Glomerular endothelial cell (primary cell): ENCODE data around the gene UGT1A6. TPM values are rescaled to one million over a fixed set of nuclear protein-coding genes. Genes with fewer than 3 reads are reported as not detected.

Source experiments
- DNase-seq: peaks from one replicate; pipeline ENCODE4 v3.0.0-alpha.2; 2011; ENCODE audit warnings: low read depth, low spot score; ENCODE audit errors: extremely low read depth
- total RNA-seq: library from RNA; depleted of rRNA; stranded (reverse); fragments of >200 nt; gene quantifications from 2 replicates; pipeline ENCODE4 v1.2.3, GENCODE V29; 2015

The UGT1A6 gene
- total RNA-seq, 1 donor from 2014 or later: not detected

DNA sequence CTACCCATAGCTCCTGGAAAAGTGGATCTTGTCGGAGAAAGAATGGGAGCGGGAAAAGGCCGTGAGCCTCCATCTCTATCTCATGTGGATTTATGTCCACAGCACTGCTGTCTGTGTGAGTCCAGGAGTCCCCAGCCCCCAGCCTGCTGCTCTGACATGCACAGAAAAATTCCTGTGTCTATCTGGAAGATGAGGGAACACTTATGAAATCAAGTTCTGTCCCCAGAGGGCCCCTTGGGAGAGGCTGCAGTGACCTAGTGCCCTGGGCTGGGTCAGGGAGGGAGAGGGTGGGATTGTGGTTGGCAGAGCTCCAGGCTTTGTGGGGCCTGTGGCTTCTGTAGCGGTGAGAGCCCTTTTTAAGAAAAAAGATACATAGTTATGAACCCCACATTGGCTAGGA, 124.1 kb downstream of the UGT1A6 start:
- DNase-seq: no peak

DNA sequence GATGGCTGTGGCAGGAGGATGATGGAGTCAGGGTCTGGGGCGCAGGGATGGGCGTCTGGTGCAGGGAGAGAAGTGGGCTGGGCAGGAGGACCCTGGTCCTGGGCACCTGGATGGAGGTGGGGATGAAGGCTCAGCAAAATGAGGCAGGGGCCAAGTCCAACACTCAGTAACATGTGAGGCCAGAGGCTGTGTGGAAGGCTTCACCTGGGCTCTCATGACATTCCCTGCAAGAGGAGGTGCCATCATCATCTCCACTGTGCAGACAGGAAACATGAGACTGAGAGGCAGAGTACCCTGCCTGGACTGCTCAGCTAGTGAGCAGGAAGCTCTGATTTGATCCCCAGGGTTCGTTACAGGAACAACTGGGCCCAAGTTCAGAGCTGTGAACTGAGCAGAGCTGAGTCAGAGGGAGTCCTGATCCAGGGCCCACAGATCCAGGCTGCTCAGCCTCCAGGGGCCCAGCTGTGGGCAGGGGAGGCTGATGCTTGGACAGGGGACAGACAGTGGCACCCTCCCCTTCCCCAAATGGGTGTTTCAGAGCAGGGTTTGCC, 124.7 kb downstream of the UGT1A6 start:
- DNase-seq: no peak

DNA sequence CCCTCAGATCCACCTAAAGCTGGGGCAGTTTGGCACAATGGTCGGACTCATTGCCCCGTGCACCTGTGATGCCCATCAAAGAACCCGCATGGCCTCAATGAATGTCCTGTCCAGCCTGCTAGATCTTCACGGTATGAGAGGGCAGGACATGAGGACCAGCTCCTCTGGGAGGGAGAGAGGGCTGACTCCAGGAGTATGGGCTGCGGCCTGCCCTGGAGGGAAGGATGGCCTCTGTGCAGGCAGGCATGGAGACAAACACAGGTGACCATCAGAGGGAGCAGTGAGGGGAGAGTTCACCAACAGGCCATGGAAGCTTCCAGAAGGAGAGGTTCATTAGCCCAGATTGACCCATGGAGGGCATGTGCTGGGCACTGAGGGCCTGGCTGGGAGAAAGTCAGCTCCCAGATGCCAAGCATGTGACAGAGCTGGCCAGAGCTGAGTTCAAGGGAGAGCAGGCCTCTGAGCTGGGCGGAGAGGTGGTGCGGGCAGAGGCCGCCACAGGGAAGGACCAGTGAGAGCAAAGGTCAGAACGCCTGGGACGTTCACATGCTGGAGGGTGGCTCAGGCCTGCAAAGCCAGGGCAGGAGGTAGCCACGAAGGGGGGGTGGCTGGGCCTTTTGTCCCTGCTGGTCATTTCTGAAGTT, 125.4 kb downstream of the UGT1A6 start:
- no peak for DNase-seq

DNA sequence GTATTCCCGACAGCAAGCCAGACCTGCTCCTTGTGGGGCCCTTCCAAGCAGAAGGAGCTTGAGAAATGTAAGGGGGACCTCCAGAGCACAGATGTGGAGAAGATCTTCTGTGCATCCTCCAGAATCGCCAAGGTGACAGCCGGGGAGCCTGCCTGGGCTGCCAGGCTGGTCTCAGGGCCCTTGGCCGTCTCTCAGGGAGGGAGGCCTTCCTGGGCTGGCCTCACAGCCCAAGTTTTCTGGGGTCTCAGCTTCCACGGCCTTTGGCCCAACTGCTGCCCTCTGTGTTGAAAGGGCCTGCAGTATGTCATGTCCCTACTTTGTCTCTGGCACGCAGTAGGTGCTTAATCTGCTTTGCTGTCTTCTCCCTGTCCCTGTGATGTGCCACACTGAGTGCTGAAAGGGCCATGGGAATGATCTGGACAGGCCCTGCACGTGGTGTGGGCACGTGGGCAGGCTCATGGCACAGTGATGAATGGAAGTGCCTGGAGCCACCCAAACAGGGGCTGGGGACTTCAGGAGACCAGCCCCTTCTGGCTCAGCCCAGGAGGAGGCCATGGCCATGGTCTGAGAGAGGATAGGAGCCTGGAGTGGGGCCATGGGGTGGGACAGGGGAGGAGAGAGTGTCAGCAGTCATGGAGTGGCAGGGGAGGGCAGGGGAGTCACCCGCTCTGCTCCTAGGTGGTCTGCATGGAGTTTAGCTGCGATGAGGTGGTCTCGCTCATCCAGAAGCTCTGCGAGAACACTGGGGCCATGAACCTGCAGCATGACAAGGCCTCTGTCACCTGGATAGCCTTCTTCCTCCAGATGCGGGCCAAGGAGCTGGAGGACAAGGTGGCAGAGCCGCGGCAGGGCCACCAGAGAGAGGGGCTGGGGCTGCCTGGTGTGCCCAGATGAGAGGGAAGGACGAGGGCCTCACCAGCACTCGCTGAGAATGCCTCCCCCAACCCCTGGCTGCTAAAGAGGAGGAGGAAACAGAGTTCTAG, 126.2 kb downstream of the UGT1A6 start:
- DNase-seq: no peak

DNA sequence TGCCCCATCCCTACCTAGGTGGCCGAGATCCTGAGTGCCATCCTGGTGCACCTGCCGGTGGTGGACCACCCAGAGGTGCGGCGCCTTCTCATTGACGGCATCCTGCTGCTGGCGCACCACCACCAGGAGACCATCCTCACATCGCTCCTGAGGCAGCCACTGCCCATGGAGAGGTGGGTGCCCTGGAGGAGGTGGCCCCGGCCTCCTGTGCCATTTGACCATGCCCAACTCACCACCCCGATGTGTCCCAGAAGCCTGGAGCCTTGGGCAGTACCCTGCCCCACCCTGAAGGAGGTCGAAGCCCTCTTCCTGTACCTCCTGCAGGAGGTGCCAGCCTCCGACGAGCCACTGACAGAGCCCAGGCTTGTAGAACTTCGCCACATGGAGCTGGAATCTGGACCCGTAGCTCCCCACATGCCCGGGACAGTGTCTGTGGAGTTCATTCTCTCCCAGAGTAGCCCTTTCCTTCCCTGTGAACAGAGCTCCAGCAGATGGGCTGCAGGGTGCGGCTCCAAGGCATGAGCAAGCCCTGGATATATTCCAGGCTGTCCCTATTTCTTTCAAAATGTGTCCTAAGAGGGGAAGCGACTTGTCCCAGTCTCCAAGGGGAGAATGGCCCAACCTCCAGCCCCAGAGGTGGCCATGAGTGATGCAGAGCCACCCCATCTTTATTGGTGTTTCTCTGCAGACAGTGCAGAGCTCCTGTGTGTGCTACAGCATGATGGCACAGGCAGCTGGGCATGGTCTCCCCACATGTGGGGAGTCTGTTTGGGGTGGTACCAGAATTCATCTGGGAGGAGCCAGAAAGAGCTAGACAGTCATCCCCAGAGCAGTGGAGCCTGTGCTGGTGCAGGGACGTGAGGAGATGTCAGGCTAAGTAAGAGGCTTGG, 127.4 kb downstream of the UGT1A6 start:
- no peak for DNase-seq

DNA sequence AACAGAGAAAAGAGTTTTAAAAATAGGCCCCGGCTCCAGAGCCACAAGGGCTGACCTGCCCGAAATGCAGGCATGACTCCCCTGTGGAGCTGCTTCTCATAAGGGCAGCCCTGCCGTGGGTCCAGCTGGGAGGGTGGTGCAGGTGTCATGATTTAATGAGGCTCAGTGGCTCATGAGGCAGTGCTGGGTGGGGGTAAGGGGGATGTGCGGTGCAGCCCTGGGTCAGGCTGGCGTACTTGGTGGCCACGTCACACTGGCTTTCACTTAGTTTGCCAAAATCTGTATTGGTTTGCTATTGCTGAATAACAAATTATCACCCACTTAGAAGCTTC, 128.1 kb downstream of the UGT1A6 start:
- DNase-seq: no peak

DNA sequence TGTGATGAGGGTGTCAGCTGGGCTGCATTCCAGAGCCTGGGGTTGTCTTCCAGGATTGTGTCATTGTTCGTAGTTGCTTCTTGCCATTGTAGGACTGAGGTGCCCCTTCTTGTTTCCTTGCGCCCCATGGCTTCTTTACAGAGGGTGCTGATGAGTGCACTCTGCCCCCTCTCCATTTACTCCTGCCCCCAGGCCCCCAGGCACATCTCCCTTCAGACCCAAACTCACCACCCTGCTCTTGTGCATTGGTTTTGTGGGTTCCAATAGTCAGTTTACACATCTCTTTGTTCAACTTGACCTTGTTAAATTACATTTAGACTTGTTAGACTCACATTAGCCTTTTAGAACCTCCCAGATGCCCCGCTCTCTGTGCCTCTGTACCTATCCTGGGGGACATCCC, 128.5 kb downstream of the UGT1A6 start:
- DNase-seq: no peak

DNA sequence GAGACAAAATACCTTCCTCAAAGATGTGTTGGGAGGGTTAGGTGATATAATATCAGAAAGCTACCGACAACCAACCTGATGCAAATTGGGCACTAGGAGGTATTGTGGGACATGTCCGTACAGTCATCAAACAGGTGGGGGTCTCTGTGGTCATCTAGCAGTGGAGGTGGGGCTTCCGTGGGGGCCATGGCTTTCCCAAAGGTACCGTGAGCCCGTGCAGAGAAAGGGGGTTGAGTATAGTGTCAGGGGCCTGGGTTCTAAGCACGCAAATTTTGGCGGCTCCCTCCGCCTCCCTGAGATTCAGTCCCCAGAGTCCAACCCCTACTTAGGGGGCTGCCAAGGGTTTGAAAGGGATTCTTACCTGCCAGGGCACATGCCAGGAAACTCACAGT, 129.0 kb downstream of the UGT1A6 start:
- DNase-seq: no peak

DNA sequence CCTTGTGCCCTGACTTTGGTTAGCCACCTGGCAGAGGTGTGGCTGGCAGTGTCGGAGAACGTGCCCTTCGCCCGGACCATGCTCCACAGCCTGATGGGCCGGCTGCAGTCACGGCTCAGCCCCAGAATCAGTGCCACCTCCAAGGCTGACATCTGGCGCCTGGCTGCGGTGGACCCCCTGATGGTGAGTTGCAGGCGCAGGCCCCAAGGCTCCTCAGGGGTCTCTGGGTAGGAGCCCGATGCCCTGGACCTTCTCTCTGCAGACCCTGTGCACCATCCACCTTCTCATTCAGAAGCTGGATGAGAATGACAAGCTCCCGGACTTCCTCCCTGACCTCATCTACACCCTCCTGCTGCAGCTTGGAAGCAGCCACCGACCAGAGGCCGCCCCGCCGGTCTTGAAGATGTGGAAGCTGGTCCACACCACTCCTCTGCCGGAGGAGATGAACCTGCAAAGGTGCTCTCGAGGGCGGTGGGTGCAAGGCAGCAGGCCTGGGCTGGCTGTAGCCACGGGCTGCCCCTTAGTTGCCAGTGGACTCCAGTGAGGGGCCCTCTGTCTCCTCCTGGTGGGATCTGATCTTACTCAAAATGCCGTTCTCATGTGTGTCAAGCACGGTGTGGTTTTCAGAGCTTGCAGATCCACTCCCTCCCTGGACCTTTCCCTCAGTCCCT, 129.5 kb downstream of the UGT1A6 start:
- DNase-seq: no peak

Other genes with a start within 250 kb of the UGT1A6 start
- 24.8 and 27.5 TPM in 2 replicates for gene USP40, start 126.1 kb upstream of the UGT1A6 start, total RNA-seq
- gene UGT1A8, start 75.3 kb upstream of the UGT1A6 start, total RNA-seq: not detected in 2 replicates
- not detected in 2 replicates for gene UGT1A10, start 56.4 kb upstream of the UGT1A6 start, total RNA-seq
- gene UGT1A9, start 21.0 kb upstream of the UGT1A6 start, total RNA-seq: not detected in 2 replicates
- not detected in 2 replicates for gene UGT1A7, start 11.0 kb upstream of the UGT1A6 start, total RNA-seq
- gene UGT1A5, start 20.0 kb downstream of the UGT1A6 start, total RNA-seq: not detected in 2 replicates
- gene UGT1A4, start 25.8 kb downstream of the UGT1A6 start, total RNA-seq: 0.12 TPM in 1 of 2 replicates, not detected in the other
- gene UGT1A3, start 36.2 kb downstream of the UGT1A6 start, total RNA-seq: not detected in 2 replicates
- not detected in 2 replicates for gene UGT1A1, start 67.4 kb downstream of the UGT1A6 start, total RNA-seq
- gene MROH2A, start 85.4 kb downstream of the UGT1A6 start, total RNA-seq: not detected in 2 replicates
- gene HJURP, start 161.6 kb downstream of the UGT1A6 start, total RNA-seq: 4.3 and 7.9 TPM in 2 replicates
- gene TRPM8, start 224.5 kb downstream of the UGT1A6 start, total RNA-seq: not detected in 2 replicates